Adrenal gland (tissue), 5 donors: Measurements from ENCODE around the gene AMBRA1.

Experiments used
- POLR2A ChIP-seq, 2 donors: fragments of 450-650 bp; IDR thresholded peaks; one replicate each; pipeline ENCODE4 v1.6.1; 2017; ENCODE audit warnings: antibody characterized with exemption in 2 of 2, mild to moderate bottlenecking in 2 of 2, moderate library complexity in 1 of 2
- TF ChIP-seq, protein P1 (sequence below), 6 experiments: fragments of 450-650 bp in 4 of 6; fragments of 200-600 bp in 2 of 6; sonication (generic) in 1 of 6; IDR thresholded peaks; 1 replicate in 5 of 6; 2 replicates in 1 of 6; pipeline versions ENCODE4 v1.5.1 to v1.8.0; 2016 to 2021; ENCODE audit warnings: antibody characterized with exemption in 6 of 6, mild to moderate bottlenecking in 2 of 6, moderate library complexity in 1 of 6
- donor health status: DM: no; HTN: no; CAD: no.

DNA sequence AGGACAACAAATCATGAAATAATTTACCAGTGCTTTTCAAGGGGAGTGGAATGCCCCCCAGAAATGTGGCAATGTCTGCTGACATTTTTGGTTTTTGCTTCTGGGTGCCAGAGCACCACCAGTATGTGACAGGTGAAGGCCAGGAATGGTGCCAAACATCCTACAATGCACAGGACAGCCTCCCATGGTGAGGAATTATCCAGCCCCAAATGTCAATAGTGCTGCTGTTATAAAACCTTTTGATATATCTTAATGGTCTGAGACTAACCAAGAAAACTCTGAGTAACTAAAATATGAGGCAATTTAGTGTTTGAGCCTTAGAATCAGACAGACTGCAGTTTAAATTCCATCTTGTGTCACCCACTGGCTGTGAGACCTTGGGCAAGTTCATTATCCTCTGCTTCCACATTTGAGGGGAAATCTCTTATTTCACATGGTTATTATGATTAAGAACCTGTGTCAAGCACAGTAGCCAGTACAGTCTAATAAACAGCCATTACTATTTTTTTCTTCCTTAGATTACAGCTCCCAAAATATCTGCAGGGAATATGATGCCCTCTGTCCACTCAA is 69.5 kb downstream of the AMBRA1 start:
- TF ChIP-seq, protein P1, sequence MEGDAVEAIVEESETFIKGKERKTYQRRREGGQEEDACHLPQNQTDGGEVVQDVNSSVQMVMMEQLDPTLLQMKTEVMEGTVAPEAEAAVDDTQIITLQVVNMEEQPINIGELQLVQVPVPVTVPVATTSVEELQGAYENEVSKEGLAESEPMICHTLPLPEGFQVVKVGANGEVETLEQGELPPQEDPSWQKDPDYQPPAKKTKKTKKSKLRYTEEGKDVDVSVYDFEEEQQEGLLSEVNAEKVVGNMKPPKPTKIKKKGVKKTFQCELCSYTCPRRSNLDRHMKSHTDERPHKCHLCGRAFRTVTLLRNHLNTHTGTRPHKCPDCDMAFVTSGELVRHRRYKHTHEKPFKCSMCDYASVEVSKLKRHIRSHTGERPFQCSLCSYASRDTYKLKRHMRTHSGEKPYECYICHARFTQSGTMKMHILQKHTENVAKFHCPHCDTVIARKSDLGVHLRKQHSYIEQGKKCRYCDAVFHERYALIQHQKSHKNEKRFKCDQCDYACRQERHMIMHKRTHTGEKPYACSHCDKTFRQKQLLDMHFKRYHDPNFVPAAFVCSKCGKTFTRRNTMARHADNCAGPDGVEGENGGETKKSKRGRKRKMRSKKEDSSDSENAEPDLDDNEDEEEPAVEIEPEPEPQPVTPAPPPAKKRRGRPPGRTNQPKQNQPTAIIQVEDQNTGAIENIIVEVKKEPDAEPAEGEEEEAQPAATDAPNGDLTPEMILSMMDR (IDR thresholded peaks at IDR 0.05): no peak
- no peak for TF ChIP-seq POLR2A (IDR thresholded peaks at IDR 0.05)
